GF-D8 (cell line): ENCODE data around the gene PEX11B.

Source experiments
- DNase-seq: peaks from one replicate; lab custom pipeline; 2025; lab: John Stamatoyannopoulos, UW

The PEX11B gene

GRCh38 chr1:145868232-145868631 is 50.3 kb downstream of the PEX11B start:
- no peak for DNase-seq

GRCh38 chr1:145863282-145864018 is 55.1 kb downstream of the PEX11B start:
- DNase-seq = no peak
